HFFc6 (cell line): ENCODE data around the gene CREB5. TPM values are rescaled to one million over a fixed set of nuclear protein-coding genes. Genes with fewer than 3 reads are reported as not detected.

Experiments
- DNase-seq: peaks from one replicate; pipeline ENCODE4 v3.0.0-alpha.2; 2018
- H3K27ac Mint-ChIP-seq: 2 replicates; pipeline ENCODE4 v1.8.0; 2020; ENCODE audit warnings: mild to moderate bottlenecking, mixed read lengths
- H3K27me3 Mint-ChIP-seq: 2 replicates; pipeline ENCODE4 v1.8.0; 2021; ENCODE audit warnings: mild to moderate bottlenecking, moderate library complexity, mixed read lengths; ENCODE audit not compliant: insufficient read depth
- H3K36me3 Mint-ChIP-seq: 2 replicates; pipeline ENCODE4 v1.8.0; 2021; ENCODE audit warnings: low read depth, mixed read lengths
- H3K4me1 Mint-ChIP-seq: 2 replicates; pipeline ENCODE4 v1.8.0; 2020; ENCODE audit warnings: low read depth, mixed read lengths
- H3K4me3 Mint-ChIP-seq: 2 replicates; pipeline ENCODE4 v1.8.0; 2020; ENCODE audit warnings: mild to moderate bottlenecking, moderate library complexity, mixed read lengths
- H3K9me3 Mint-ChIP-seq: 2 replicates; pipeline ENCODE4 v1.8.0; 2020; ENCODE audit warnings: mild to moderate bottlenecking, mixed read lengths
- CTCF ChIP-seq: fragments of 200-600 bp; sonication (generic); IDR thresholded peaks from 2 replicates; pipeline ENCODE4 v1.5.0; 2021; ENCODE audit warnings: antibody characterized with exemption, mild to moderate bottlenecking
- total RNA-seq, 6 experiments: library from RNA; stranded (reverse); fragmentation: NEBNext Ultra II Directional; extraction: Animal tissue kit (Norgen Biotek cat#: 25700); gene quantifications; 2 replicates in 1 of 6; 3 replicates in 5 of 6; pipeline ENCODE4 v1.2.3, GENCODE V29; 2021

CREB5 gene
- total RNA-seq, 6 experiments from 2014 or later, result 0.60 to 0.90 (median 0.79) TPM

- no peak for TF ChIP-seq CTCF
- DNase-seq, result no peak
- H3K27ac Mint-ChIP-seq, result no peak overlapping the region
- no peak overlapping the region for H3K4me3 Mint-ChIP-seq
- peaks cover 2% of the 10 kb centered on the region; the same call in 1 of the 2 replicates for H3K27me3 Mint-ChIP-seq
- peaks cover 4% of the 10 kb centered on the region; the same call in 1 of the 2 replicates for H3K9me3 Mint-ChIP-seq
- no peaks in the 10 kb centered on the region for H3K36me3 Mint-ChIP-seq
- peaks cover 9% of the 10 kb centered on the region; the same call in 1 of the 2 replicates for H3K4me1 Mint-ChIP-seq
Measured at GRCh38 chr7:28759475-28759971, 347.2 kb downstream of the CREB5 start.

GRCh38 chr7:28761505-28761904 lies 349.2 kb downstream of the CREB5 start:
- Mint-ChIP-seq H3K27me3 (peaks cover 5% of the 10 kb centered on the region; the same call in 1 of the 2 replicates), H3K4me3 (no peak overlapping the region), H3K9me3 (peaks cover 4% of the 10 kb centered on the region; the same call in 1 of the 2 replicates), H3K36me3 (no peaks in the 10 kb centered on the region), H3K27ac (no peak overlapping the region), H3K4me1 (no peaks in the 10 kb centered on the region)
- DNase-seq, result no peak
- no peak for TF ChIP-seq CTCF

GRCh38 chr7:28762651-28763050 lies 350.3 kb downstream of the CREB5 start:
- H3K9me3 Mint-ChIP-seq, result peaks cover 10% of the 10 kb centered on the region; the same call in 1 of the 2 replicates
- DNase-seq, result no peak
- peaks cover 5% of the 10 kb centered on the region; the same call in 1 of the 2 replicates for H3K27me3 Mint-ChIP-seq
- H3K4me1 Mint-ChIP-seq, result no peaks in the 10 kb centered on the region
- no peak overlapping the region for H3K27ac Mint-ChIP-seq
- TF ChIP-seq CTCF, result no peak
- no peak overlapping the region for H3K4me3 Mint-ChIP-seq
- H3K36me3 Mint-ChIP-seq, result no peaks in the 10 kb centered on the region

GRCh38 chr7:28766359-28766758 lies 354.0 kb downstream of the CREB5 start:
- DNase-seq, result no peak

GRCh38 chr7:28767356-28767755 lies 355.0 kb downstream of the CREB5 start:
- Mint-ChIP-seq H3K9me3 (peaks cover 24% of the 10 kb centered on the region; the same call in 1 of the 2 replicates), H3K27me3 (peaks cover 8% of the 10 kb centered on the region; the same call in 1 of the 2 replicates), H3K4me3 (no peak overlapping the region), H3K27ac (no peak overlapping the region), H3K36me3 (no peaks in the 10 kb centered on the region), H3K4me1 (no peaks in the 10 kb centered on the region)
- no peak for TF ChIP-seq CTCF
- DNase-seq, result no peak

More at GRCh38 chr7:28766359-28766758, 354.0 kb downstream of the CREB5 start:
- H3K4me3 Mint-ChIP-seq, result no peak overlapping the region
- TF ChIP-seq CTCF, result no peak
- peaks cover 23% of the 10 kb centered on the region; the same call in 1 of the 2 replicates for H3K9me3 Mint-ChIP-seq
- no peaks in the 10 kb centered on the region for H3K36me3 Mint-ChIP-seq
- H3K27me3 Mint-ChIP-seq, result peaks cover 10% of the 10 kb centered on the region; the same call in 1 of the 2 replicates
- H3K27ac Mint-ChIP-seq, result no peak overlapping the region
- no peaks in the 10 kb centered on the region for H3K4me1 Mint-ChIP-seq
